Embryonic facial prominence (tissue), 1 donor: ENCODE results near the gene GABRB3.

Source experiments
- DNase-seq: peaks from one replicate; pipeline ENCODE4 v3.0.0-alpha.2; 2016; ENCODE audit errors: extremely low spot score

Gene GABRB3

GRCh38 chr15:26772154-26773066 is at the start of gene GABRB3:
GABRB3 (minus strand) TSS chr15:26773066.
- DNase-seq = no peak

- no peak for DNase-seq
Observed at GRCh38 chr15:26807517-26808427, 34.9 kb upstream of the GABRB3 start.

- no peak for DNase-seq
Observed at GRCh38 chr15:26806574-26806973, 33.7 kb upstream of the GABRB3 start.

GRCh38 chr15:26806151-26806550 is 33.3 kb upstream of the GABRB3 start:
- DNase-seq = no peak

GRCh38 chr15:26805470-26805869 is 32.6 kb upstream of the GABRB3 start:
- no peak for DNase-seq

- no peak for DNase-seq
Observed at GRCh38 chr15:26804063-26804804, 31.4 kb upstream of the GABRB3 start.

GRCh38 chr15:26790118-26790517 is 17.3 kb upstream of the GABRB3 start:
- no peak for DNase-seq

- DNase-seq = no peak
Observed at GRCh38 chr15:26781816-26782215, 8.9 kb upstream of the GABRB3 start.

- no peak for DNase-seq
Observed at GRCh38 chr15:26773917-26774316, 1.1 kb upstream of the GABRB3 start.

- DNase-seq = no peak
Observed at GRCh38 chr15:26773067-26773877, 406 bp upstream of the GABRB3 start.

GRCh38 chr15:26771578-26772153 is 1.2 kb downstream of the GABRB3 start:
- no peak for DNase-seq

- DNase-seq = no peak
Observed at GRCh38 chr15:26771168-26771567, 1.7 kb downstream of the GABRB3 start.

GRCh38 chr15:26767169-26767670 is 5.6 kb downstream of the GABRB3 start:
- no peak for DNase-seq

GRCh38 chr15:26766262-26766661 is 6.6 kb downstream of the GABRB3 start:
- DNase-seq = no peak

- no peak for DNase-seq
Observed at GRCh38 chr15:26759986-26760385, 12.9 kb downstream of the GABRB3 start.

GRCh38 chr15:26758079-26758478 is 14.8 kb downstream of the GABRB3 start:
- DNase-seq = no peak

- no peak for DNase-seq
Observed at GRCh38 chr15:26757141-26757540, 15.7 kb downstream of the GABRB3 start.

- no peak for DNase-seq
Observed at GRCh38 chr15:26744894-26745293, 28.0 kb downstream of the GABRB3 start.

GRCh38 chr15:26739791-26740190 is 33.1 kb downstream of the GABRB3 start:
- DNase-seq = no peak

GRCh38 chr15:26738996-26739395 is 33.9 kb downstream of the GABRB3 start:
- DNase-seq = no peak
